ENCODE measurements around the gene CASKIN2. TPM values are rescaled to one million over a fixed set of nuclear protein-coding genes. Genes with fewer than 3 reads are reported as not detected.
A peak's percentile ranks its signal among the peaks of the same experiment; 100 is the strongest.

CASKIN2 gene
- total and polyA plus RNA-seq, 3 experiments from 2014 or later: 0.15 to 11.1 (median 6.9) TPM

DNA sequence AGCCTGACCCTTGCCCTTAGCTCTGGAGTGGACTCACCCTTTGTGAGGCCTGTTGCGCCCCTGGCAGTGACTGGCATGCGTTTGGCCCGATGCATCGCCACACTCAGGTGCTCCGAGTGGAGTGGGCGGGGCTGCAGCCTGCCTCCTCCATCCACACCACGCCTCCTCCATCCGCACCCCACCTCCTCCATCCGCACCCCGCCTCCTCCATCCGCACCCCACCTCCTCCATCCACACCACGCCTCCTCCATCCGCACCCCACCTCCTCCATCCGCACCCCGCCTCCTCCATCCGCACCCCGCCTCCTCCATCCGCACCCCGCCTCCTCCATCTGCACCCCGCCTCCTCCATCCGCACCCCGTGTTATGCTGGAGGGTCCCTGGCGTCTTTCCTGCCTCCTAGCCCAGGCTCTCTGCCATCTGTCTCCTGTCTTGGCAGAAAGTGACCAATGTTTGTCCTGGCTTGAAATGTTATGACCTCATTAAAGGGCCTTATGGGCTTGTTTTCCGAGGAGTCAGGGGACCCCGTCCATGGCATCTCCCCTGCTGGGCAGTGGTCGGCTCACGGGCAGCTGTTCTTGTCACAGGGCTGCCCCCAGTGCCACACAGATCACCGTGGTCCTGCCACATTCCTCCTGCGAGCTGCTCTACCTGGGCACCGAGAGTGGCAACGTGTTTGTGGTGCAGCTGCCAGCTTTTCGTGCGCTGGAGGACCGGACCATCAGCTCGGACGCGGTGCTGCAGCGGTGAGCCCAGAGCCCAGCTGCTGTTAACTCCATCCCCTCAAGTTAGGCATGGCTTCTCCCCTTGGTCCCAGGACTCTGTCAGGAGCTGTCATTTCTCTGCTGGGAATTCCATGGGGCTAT is 43.6 kb upstream of the CASKIN2 start:
- no peak for DNase-seq
- Mint-ChIP-seq H3K27ac (peak overlapping the region in 1 of 8 donors; percentile 83), H3K4me3 (no peak overlapping the region), H3K4me1 (no peaks in the 10 kb centered on the region), H3K27me3 (no peaks in the 10 kb centered on the region), H3K9me3 (no peaks in the 10 kb centered on the region), H3K36me3 (peaks cover 0 to 37% (median 0%) of the 10 kb centered on the region in 3 donors)
- ChIA-PET CTCF (no interaction called here), POLR2A (no interaction called here)
- Histone ChIP-seq H3K9me3 (ENCODE audit: low read length) (no peaks in the 10 kb centered on the region), H3K4me3 (ENCODE audit: low read length) (no peak overlapping the region), H3K27ac (ENCODE audit: low read depth, low read length) (no peak overlapping the region), H3K4me1 (ENCODE audit: insufficient read depth, low read length) (no peaks in the 10 kb centered on the region), H3K27me3 (ENCODE audit: insufficient read depth, low read length, poor library complexity, severe bottlenecking) (no peaks in the 10 kb centered on the region), H3K36me3 (ENCODE audit: insufficient read depth, low read length) (peaks cover 5% of the 10 kb centered on the region)

DNA sequence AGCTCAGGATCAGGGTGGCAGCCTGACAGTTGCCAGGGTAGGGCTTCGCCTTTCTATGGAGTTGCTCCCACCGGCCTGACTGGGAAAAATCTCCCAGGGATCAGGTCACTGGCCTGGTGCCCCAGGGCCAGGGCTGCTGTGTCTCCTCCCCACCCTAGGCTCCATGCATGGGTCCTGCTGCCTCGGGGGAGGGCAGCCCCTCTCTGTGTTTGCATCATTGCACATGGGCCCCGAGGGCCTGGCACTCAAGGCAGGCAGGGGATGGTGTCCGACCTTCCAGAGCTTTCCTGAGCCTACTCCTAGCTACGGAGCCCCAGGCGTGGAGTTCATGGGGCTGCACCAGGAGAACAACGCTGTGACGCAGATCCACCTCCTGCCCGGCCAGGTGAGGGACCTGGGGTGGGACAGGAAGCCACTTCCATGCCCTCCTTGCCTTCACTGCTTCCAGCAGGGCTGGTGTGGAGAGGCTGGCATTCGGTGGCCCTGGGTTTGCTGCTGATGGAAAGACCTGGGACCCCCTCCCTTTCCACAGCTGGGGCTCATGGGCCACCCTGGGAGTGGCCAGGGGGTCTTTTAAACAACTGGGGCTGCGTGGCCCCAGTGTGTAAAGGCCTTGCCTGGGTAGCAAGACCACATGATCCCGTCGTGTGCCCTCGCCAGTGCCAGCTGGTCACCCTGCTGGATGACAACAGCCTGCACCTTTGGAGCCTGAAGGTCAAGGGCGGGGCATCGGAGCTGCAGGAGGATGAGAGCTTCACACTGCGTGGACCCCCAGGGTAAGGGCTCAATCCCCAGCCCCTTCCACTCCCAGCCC is 42.7 kb upstream of the CASKIN2 start:
- H3K27ac Mint-ChIP-seq: no peak overlapping the region
- Histone ChIP-seq H3K4me3 (ENCODE audit: low read length) (no peak overlapping the region), H3K27me3 (ENCODE audit: insufficient read depth, low read length, poor library complexity, severe bottlenecking) (no peaks in the 10 kb centered on the region), H3K9me3 (ENCODE audit: low read length) (no peaks in the 10 kb centered on the region), H3K27ac (ENCODE audit: low read depth, low read length) (no peak overlapping the region), H3K36me3 (ENCODE audit: insufficient read depth, low read length) (no peaks in the 10 kb centered on the region), H3K4me1 (ENCODE audit: insufficient read depth, low read length) (no peaks in the 10 kb centered on the region)
- DNase-seq: no peak
- H3K27me3 Mint-ChIP-seq: no peaks in the 10 kb centered on the region
- H3K4me3 Mint-ChIP-seq: no peak overlapping the region
- POLR2A ChIA-PET: no interaction called here
- no peaks in the 10 kb centered on the region for H3K9me3 Mint-ChIP-seq
- CTCF ChIA-PET: no interaction called here
- no peaks in the 10 kb centered on the region for H3K4me1 Mint-ChIP-seq
- H3K36me3 Mint-ChIP-seq: peaks cover 0 to 29% (median 0%) of the 10 kb centered on the region in 3 donors

- no peaks in the 10 kb centered on the region for H3K4me1 ChIP-seq (ENCODE audit: insufficient read depth, low read length)
- no peaks in the 10 kb centered on the region for H3K4me1 Mint-ChIP-seq
- H3K4me3 Mint-ChIP-seq: peak overlapping the region in 1 of 7 donors; percentile 56
- H3K9me3 Mint-ChIP-seq: no peaks in the 10 kb centered on the region
- DNase-seq: no peak
- ChIA-PET CTCF (no interaction called here), POLR2A (no interaction called here)
- peaks cover 0 to 25% (median 0%) of the 10 kb centered on the region in 3 donors for H3K36me3 Mint-ChIP-seq
- H3K9me3 ChIP-seq (ENCODE audit: low read length): no peaks in the 10 kb centered on the region
- H3K4me3 ChIP-seq (ENCODE audit: low read length): no peak overlapping the region
- no peaks in the 10 kb centered on the region for H3K27me3 ChIP-seq (ENCODE audit: insufficient read depth, low read length, poor library complexity, severe bottlenecking)
- no peak overlapping the region for H3K27ac Mint-ChIP-seq
- no peak overlapping the region for H3K27ac ChIP-seq (ENCODE audit: low read depth, low read length)
- H3K36me3 ChIP-seq (ENCODE audit: insufficient read depth, low read length): no peaks in the 10 kb centered on the region
- H3K27me3 Mint-ChIP-seq: no peaks in the 10 kb centered on the region
Measured at GRCh38 chr17:75557075-75557851, 41.9 kb upstream of the CASKIN2 start.

DNA sequence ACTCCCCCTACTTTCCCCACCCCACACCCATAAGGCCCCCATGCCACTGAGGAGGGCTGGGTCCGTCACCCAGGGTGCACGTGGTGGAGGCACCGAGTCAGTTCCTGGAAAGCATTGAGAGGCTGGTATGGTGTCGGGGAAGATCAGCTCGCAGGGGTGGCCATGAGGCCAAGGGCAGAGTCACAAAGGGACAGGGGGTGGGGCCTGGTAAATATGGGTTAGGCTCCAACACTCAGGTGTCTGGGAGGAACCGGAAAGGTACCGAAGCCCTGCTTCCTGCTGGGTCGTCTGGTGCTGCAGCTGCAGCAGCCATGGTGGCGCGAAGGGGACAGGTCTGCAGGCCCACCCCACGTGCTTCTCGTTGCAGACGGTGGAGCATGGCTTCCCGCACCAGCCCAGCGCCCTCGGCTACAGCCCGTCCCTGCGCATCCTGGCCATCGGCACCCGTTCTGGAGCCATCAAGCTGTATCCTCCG is 40.4 kb upstream of the CASKIN2 start:
- H3K36me3 ChIP-seq (ENCODE audit: insufficient read depth, low read length): no peaks in the 10 kb centered on the region
- no peaks in the 10 kb centered on the region for H3K9me3 Mint-ChIP-seq
- ChIA-PET CTCF (no interaction called here), POLR2A (no interaction called here)
- no peaks in the 10 kb centered on the region for H3K4me1 Mint-ChIP-seq
- no peak overlapping the region for H3K27ac ChIP-seq (ENCODE audit: low read depth, low read length)
- peaks cover 0 to 19% (median 0%) of the 10 kb centered on the region in 3 donors for H3K36me3 Mint-ChIP-seq
- no peaks in the 10 kb centered on the region for H3K27me3 Mint-ChIP-seq
- no peaks in the 10 kb centered on the region for H3K9me3 ChIP-seq (ENCODE audit: low read length)
- no peaks in the 10 kb centered on the region for H3K4me1 ChIP-seq (ENCODE audit: insufficient read depth, low read length)
- no peak overlapping the region for H3K4me3 Mint-ChIP-seq
- no peak overlapping the region for H3K27ac Mint-ChIP-seq
- no peaks in the 10 kb centered on the region for H3K27me3 ChIP-seq (ENCODE audit: insufficient read depth, low read length, poor library complexity, severe bottlenecking)
- H3K4me3 ChIP-seq (ENCODE audit: low read length): no peak overlapping the region
- no peak for DNase-seq

DNA sequence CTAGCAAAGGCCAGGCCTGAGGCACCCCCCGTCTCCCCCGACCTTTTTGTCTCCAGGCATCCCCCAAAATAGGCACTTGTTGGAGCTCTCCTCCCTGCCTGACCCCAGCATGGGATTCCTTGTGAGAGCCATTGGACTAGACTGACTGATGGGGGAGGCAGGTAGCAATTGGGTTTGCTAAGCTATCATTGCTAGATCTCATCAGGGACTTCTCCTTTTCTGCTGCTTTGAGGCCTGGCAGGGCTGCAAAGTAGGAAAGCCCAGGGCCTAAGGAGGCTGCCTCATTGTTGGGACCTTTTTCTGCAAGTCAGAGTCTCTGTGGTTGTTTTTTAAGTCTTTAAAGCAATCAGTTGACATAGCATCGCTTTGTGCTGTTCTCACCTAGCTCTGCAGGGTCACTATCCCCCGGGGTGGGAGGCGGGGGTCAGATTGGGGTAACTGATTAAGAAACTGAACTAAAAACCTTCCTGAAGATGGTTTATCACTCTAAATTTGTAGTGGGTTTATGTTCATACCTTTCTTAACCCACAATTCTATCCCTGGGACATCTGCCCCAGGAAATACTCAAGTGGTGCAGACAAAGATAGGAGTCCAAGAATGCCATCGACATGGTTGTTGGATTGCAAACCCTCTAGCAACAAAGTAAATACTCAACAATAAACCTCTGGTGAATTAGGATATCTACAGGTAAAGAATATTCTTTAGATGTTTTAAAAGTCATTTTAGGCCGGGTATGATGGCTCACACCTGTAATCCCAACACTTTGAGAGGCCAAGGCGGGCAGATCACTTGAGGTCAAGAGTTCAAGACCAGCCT is 38.2 kb upstream of the CASKIN2 start:
- Mint-ChIP-seq H3K27me3 (no peaks in the 10 kb centered on the region), H3K4me1 (no peaks in the 10 kb centered on the region), H3K27ac (peak overlapping the region in 1 of 8 donors; percentile 14), H3K36me3 (peaks cover 0 to 12% (median 3%) of the 10 kb centered on the region in 3 donors), H3K4me3 (no peak overlapping the region), H3K9me3 (no peaks in the 10 kb centered on the region)
- DNase-seq: no peak
- Histone ChIP-seq H3K27ac (ENCODE audit: low read depth, low read length) (no peak overlapping the region), H3K4me3 (ENCODE audit: low read length) (no peak overlapping the region), H3K4me1 (ENCODE audit: insufficient read depth, low read length) (no peaks in the 10 kb centered on the region), H3K27me3 (ENCODE audit: insufficient read depth, low read length, poor library complexity, severe bottlenecking) (no peaks in the 10 kb centered on the region), H3K36me3 (ENCODE audit: insufficient read depth, low read length) (no peaks in the 10 kb centered on the region), H3K9me3 (ENCODE audit: low read length) (no peaks in the 10 kb centered on the region)
- ChIA-PET POLR2A (no interaction called here), CTCF (no interaction called here)

GRCh38 chr17:75552425-75553294 is 37.3 kb upstream of the CASKIN2 start:
- DNase-seq: no peak
- Mint-ChIP-seq H3K27me3 (no peaks in the 10 kb centered on the region), H3K9me3 (no peaks in the 10 kb centered on the region), H3K36me3 (peaks cover 0 to 14% (median 3%) of the 10 kb centered on the region in 3 donors), H3K4me1 (no peaks in the 10 kb centered on the region), H3K4me3 (no peak overlapping the region), H3K27ac (peak overlapping the region in 1 of 8 donors; percentile 14)
- no peaks in the 10 kb centered on the region for H3K36me3 ChIP-seq (ENCODE audit: insufficient read depth, low read length)
- no peak overlapping the region for H3K4me3 ChIP-seq (ENCODE audit: low read length)
- H3K27ac ChIP-seq (ENCODE audit: low read depth, low read length): no peak overlapping the region
- H3K9me3 ChIP-seq (ENCODE audit: low read length): no peaks in the 10 kb centered on the region
- no peaks in the 10 kb centered on the region for H3K27me3 ChIP-seq (ENCODE audit: insufficient read depth, low read length, poor library complexity, severe bottlenecking)
- ChIA-PET POLR2A (no interaction called here), CTCF (interaction anchor here (1.4 kb wide), 1 partner anchor 17 kb away, joined by 3 read pairs; no protein-coding TSS in a partner anchor)
- H3K4me1 ChIP-seq (ENCODE audit: insufficient read depth, low read length): no peaks in the 10 kb centered on the region

DNA sequence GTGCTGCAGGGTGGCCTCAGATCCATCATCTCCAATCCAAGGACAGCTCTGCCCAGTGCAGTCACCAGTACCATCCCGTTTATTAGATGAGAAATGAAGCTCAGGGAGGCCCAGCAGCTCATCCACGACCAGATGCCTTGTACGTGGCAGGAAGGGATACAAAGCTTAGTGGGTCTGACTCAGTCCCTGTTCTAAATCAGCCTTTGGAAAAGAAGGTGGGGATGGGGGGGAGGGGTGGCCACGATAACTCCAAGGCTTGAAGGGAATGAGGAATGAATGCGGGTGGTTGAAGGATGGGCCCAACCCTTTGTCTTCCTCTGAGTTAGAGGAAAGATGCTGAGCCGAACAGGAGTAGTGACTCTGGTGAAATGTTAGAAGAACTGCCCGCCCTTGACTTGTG is 35.9 kb upstream of the CASKIN2 start:
- Histone ChIP-seq H3K27me3 (ENCODE audit: insufficient read depth, low read length, poor library complexity, severe bottlenecking) (no peaks in the 10 kb centered on the region), H3K27ac (ENCODE audit: low read depth, low read length) (no peak overlapping the region), H3K9me3 (ENCODE audit: low read length) (no peaks in the 10 kb centered on the region), H3K4me3 (ENCODE audit: low read length) (no peak overlapping the region), H3K36me3 (ENCODE audit: insufficient read depth, low read length) (no peaks in the 10 kb centered on the region), H3K4me1 (ENCODE audit: insufficient read depth, low read length) (no peaks in the 10 kb centered on the region)
- ChIA-PET CTCF (interaction anchor here (0.6 to 1.4 kb wide), 2 partner anchors 12 to 16 kb away, joined by 3 read pairs; no protein-coding TSS in a partner anchor), POLR2A (no interaction called here)
- Mint-ChIP-seq H3K4me1 (no peaks in the 10 kb centered on the region), H3K9me3 (no peaks in the 10 kb centered on the region), H3K4me3 (no peak overlapping the region), H3K27ac (no peak overlapping the region), H3K27me3 (no peaks in the 10 kb centered on the region), H3K36me3 (peaks cover 0 to 20% (median 4%) of the 10 kb centered on the region in 3 donors)
- no peak for DNase-seq

Measured in CD8-positive, alpha-beta memory T cell (primary cell).